ENCODE measurements around the gene MARCHF2.
"Not testable (repeated sequence)": the region's sequence is repeated elsewhere in the genome, so short reads cannot be mapped to it uniquely, and the experiment has no call there.

Gene MARCHF2

DNA sequence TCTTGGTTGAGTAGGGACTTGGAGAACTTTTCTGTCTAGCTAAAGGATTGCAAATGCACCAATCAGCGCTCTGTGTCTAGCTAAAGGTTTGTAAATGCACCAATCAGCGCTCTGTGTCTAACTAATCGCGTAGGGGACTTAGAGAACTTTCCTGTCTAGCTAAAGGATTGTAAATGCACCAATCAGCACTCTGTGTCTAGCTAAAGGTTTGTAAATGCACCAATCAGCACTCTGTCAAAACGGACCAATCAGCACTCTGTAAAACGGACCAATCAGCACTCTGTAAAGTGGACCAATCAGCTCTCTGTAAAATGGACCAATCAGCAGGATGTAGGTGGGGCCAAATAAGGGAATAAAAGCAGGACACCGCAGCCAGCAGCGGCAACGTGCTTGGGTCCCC, 26.7 kb upstream of the MARCHF2 start:
- DNase-seq (ENCODE audit: low read depth, low spot score); POLR2A ChIA-PET; H3K4me3 ChIP-seq (ENCODE audit: low read depth, low read length); CTCF ChIA-PET: not testable (repeated sequence)

DNA sequence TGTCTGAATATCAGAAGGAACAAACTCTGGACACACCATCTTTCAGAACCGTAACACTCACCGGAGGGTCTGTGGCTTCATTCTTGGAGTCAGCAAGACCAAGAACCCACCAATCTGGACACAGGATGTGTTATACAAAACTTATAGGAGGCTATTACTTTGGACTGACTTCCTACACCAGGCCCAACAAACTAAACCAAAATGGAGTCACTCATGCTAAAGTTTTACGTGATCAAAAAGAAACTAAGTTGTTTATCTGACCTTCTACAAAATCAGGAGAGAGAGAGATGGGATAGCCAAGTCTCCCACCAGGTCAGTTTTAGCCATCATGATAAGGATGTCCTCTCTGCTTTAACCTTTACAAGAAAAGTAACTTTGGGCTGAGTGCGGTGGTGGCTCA, 26.1 kb upstream of the MARCHF2 start:
- CTCF ChIA-PET, result interaction anchor here (0.6 kb wide), 1 partner anchor 9 kb away, joined by 3 read pairs; no protein-coding TSS in a partner anchor
- DNase-seq (ENCODE audit: low read depth, low spot score), result no peak
- POLR2A ChIA-PET, result no interaction called here
- TF ChIP-seq, protein P1, sequence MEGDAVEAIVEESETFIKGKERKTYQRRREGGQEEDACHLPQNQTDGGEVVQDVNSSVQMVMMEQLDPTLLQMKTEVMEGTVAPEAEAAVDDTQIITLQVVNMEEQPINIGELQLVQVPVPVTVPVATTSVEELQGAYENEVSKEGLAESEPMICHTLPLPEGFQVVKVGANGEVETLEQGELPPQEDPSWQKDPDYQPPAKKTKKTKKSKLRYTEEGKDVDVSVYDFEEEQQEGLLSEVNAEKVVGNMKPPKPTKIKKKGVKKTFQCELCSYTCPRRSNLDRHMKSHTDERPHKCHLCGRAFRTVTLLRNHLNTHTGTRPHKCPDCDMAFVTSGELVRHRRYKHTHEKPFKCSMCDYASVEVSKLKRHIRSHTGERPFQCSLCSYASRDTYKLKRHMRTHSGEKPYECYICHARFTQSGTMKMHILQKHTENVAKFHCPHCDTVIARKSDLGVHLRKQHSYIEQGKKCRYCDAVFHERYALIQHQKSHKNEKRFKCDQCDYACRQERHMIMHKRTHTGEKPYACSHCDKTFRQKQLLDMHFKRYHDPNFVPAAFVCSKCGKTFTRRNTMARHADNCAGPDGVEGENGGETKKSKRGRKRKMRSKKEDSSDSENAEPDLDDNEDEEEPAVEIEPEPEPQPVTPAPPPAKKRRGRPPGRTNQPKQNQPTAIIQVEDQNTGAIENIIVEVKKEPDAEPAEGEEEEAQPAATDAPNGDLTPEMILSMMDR (IDR thresholded peaks at IDR 0.05; ENCODE audit: insufficient read depth, low read length, missing control alignments), result no peak
- H3K4me3 ChIP-seq (ENCODE audit: low read depth, low read length), result no peak overlapping the region

DNA sequence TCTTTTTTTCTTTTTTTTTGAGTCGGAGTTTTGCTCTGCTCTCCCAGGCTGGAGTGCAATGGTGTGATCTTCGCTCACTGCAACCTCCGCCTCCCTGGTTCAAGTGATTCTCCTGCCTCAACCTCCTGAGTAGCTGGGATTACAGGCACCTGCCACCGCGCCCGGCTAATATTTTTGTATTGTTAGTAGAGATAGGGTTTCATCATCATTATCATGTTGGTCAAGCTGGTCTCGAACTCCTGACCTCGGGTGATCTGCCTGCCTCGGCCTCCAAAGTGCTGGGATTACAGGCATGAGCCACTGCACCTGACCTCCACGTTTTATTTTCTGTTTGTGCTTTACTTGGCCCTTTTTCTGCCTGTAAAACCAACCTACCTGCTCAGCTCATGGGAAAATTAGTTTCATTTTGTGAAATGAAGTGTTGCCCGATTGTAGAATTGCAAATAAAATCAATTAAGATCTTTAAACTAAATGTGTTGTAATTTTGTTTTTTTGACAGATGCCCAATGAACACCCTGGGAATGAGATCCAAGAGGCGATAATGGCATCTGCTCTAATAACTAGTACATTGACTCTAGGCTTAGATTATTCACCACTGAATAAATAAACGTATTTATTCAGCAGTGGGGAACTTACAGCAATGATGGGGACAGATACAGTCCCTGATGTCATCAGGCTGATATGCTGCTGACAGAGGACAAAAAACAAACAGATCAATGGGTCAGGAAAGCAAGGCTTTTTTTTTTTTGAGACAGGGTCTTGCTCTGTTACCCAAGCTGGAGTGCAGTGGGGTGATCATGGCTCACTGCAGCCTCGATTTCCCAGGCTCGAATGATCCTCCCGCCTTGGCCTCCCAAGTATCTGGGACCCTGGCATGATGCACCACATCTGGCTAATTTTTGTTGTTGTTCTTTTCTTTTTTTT, 25.2 kb upstream of the MARCHF2 start:
- POLR2A ChIA-PET, result no interaction called here
- no peak overlapping the region for H3K4me3 ChIP-seq (ENCODE audit: low read depth, low read length)
- TF ChIP-seq, protein P1 (IDR thresholded peaks at IDR 0.05; ENCODE audit: insufficient read depth, low read length, missing control alignments), result no peak
- DNase-seq (ENCODE audit: low read depth, low spot score), result no peak
- CTCF ChIA-PET, result interaction anchor here (0.6 kb wide), 1 partner anchor 8 kb away, joined by 3 read pairs; no protein-coding TSS in a partner anchor

DNA sequence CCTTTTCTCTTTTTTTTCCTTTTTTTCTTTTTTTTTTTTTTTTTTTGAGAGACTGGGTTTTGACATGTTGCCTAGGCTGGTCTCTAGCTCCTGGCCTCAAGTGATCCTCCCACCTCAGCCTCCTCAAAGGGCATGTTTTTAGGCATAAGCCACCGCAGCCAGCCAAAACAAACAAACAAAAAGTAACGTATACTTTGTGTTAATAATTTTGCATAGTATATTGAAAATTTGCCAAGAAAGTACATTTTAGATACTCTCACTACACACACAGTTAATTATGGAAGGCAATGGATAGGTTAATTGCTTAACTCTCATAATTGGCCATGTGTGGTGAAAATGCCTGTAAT, 24.5 kb upstream of the MARCHF2 start:
- POLR2A ChIA-PET, result no interaction called here
- H3K4me3 ChIP-seq (ENCODE audit: low read depth, low read length), result no peak overlapping the region
- no peak for DNase-seq (ENCODE audit: low read depth, low spot score)
- TF ChIP-seq, protein P1 (IDR thresholded peaks at IDR 0.05; ENCODE audit: insufficient read depth, low read length, missing control alignments), result no peak
- CTCF ChIA-PET, result no interaction called here

DNA sequence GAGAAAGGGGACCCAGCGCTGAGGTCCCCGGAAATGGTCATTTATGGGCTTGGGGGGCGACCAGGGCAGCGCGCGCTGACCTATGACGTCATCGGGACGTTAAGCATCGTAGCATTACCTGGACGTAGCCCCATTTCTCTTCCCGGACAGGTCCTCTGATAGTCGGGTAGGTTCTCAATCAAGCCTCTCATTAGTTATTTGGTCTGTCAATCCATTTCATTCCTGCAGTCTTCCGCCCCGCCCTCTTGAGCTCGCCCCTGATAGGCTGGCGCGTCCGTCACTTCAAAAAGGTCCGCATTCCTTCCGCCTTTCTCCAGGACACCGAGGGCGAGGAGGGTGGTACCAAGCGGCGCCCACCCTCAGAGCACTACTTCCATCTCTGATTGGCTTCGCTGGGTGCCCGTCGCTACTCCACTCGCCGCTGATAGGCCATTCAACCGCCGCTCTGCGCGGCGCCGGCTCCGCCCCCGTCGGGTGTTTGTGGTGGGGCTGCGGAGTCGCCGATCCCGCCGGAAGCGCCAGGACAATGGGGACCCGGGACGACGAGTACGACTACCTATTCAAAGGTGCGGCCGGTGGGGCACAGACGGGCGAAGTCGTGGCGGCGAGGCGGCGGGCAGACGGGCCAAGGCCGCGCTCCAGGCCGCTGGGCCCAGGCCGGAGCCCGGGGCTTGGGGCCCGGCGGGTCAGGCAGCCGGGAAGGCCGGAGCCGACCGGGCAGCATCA, 23.1 kb upstream of the MARCHF2 start, which contains the start of gene RAB11B:
Gene RAB11B, plus strand, starts transcription at position 470 of the 726 bp plus-strand sequence. Its CDS starts 57 bp downstream, at position 527.
- TF ChIP-seq, protein P1 (IDR thresholded peaks at IDR 0.05; ENCODE audit: insufficient read depth, low read length, missing control alignments), result no peak
- peak; percentile 99 for DNase-seq (ENCODE audit: low read depth, low spot score)
- peak within 1 kb of the TSS; percentile 75 for H3K4me3 ChIP-seq (ENCODE audit: low read depth, low read length)
- ChIA-PET POLR2A (interaction anchor here (1.0 to 1.5 kb wide), 6 partner anchors 20 to 68 kb away, joined by 3 to 6 read pairs (median 4); partner anchors contain the start of genes ANGPTL4, MARCHF2, NDUFA7 and RPS28), CTCF (interaction anchor here (0.7 to 7.4 kb wide), 4 partner anchors 9 to 36 kb away, joined by 3 to 121 read pairs (median 4); partner anchors contain the start of gene MARCHF2)

DNA sequence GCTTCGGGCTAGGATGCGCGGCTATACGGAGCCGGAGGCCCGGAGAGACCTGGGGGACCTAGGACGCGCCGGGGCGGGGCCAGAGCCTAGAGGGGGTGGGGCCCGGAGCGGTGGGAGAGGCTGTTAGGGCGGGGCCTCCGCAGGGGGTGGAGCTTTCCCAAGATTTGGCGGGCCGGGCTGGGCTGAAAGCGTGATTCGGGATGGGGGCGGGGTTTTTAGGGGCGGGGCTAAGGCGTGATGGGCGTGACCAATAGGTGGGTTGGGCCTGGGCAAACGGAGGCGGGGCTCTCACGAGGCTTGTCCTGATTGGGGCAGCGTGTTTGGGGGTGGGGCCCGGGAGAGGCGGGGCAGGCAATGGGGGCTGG, 22.5 kb upstream of the MARCHF2 start:
- POLR2A ChIA-PET, result interaction anchor here (1.0 to 1.5 kb wide), 6 partner anchors 21 to 69 kb away, joined by 3 to 6 read pairs (median 4); partner anchors contain the start of genes ANGPTL4, MARCHF2, NDUFA7 and RPS28
- TF ChIP-seq, protein P1 (IDR thresholded peaks at IDR 0.05; ENCODE audit: insufficient read depth, low read length, missing control alignments), result no peak
- CTCF ChIA-PET, result interaction anchor here (0.7 to 7.4 kb wide), 4 partner anchors 9 to 37 kb away, joined by 3 to 121 read pairs (median 4); partner anchors contain the start of gene MARCHF2

More for the DNA sequence above, 22.5 kb upstream of the MARCHF2 start:
- peak; percentile 37 for DNase-seq (ENCODE audit: low read depth, low spot score)
- peak overlapping the region; percentile 75 for H3K4me3 ChIP-seq (ENCODE audit: low read depth, low read length)

All from AG04449 (cell line).